ENCODE data around the gene TRIM29.

GRCh38 chr11:120135838-120136237 is 2.1 kb downstream of the TRIM29 start:
- TF ChIP-seq CTCF (IDR thresholded peaks at IDR 0.05), result no peak
- no peak for TF ChIP-seq EP300 (IDR thresholded peaks at IDR 0.05)
- TF ChIP-seq POLR2A (IDR thresholded peaks at IDR 0.05), result no peak

Data from ovary (tissue), 3 donors.